GM12878 (cell line): ENCODE results near the gene MYBBP1A. TPM values are rescaled to one million over a fixed set of nuclear protein-coding genes. Genes with fewer than 3 reads are reported as not detected.

Experiments
- BHLHE40 ChIP-seq, 2 experiments: fragments of 450-650 bp in 1 of 2; IDR thresholded peaks; 2 replicates each; pipeline ENCODE4 v1.6.1; 2011 to 2017; ENCODE audit warnings: low read depth in 2 of 2, borderline replicate concordance in 1 of 2, improper control_type of control experiment in 1 of 2, low read length in 1 of 2, mild to moderate bottlenecking in 1 of 2
- DPF2 ChIP-seq: fragments of 450-650 bp; IDR thresholded peaks from 2 replicates; pipeline ENCODE4 v1.6.1; 2017; ENCODE audit warnings: mild to moderate bottlenecking
- EGR1 ChIP-seq, 2 experiments: IDR thresholded peaks; 1 replicate in 1 of 2; 2 replicates in 1 of 2; pipeline ENCODE4 v1.6.1; 2011 to 2012; ENCODE audit warnings: low read depth in 2 of 2, low read length in 2 of 2, borderline replicate concordance in 1 of 2, mild to moderate bottlenecking in 1 of 2, moderate library complexity in 1 of 2
- FOXM1 ChIP-seq: IDR thresholded peaks from 2 replicates; pipeline ENCODE4 v1.6.1; 2012; ENCODE audit warnings: low read depth, mild to moderate bottlenecking, inconsistent platforms, low read length, moderate library complexity
- GATAD2B ChIP-seq: fragments of 450-650 bp; conservative IDR thresholded peaks from 2 replicates; pipeline ENCODE4 v1.6.1; 2017; ENCODE audit warnings: low read depth, mild to moderate bottlenecking, moderate library complexity
- JUNB ChIP-seq: IDR thresholded peaks from 2 replicates; pipeline ENCODE4 v1.6.1; 2016; ENCODE audit warnings: antibody characterized with exemption, mild to moderate bottlenecking
- MEF2B ChIP-seq: fragments of 450-650 bp; IDR thresholded peaks from 2 replicates; pipeline ENCODE4 v1.6.1; 2018; ENCODE audit warnings: mild to moderate bottlenecking, moderate library complexity; ENCODE audit not compliant: partially characterized antibody, poor library complexity, severe bottlenecking
- POLR2AphosphoS5 ChIP-seq: IDR thresholded peaks from 2 replicates; pipeline ENCODE4 v1.6.1; 2011; ENCODE audit warnings: mild to moderate bottlenecking, low read length, inconsistent platforms
- RAD51 ChIP-seq: fragments of 450-650 bp; IDR thresholded peaks from 2 replicates; pipeline ENCODE4 v1.6.1; 2016; ENCODE audit warnings: moderate library complexity, mild to moderate bottlenecking, inconsistent platforms
- RUNX3 ChIP-seq: IDR thresholded peaks from 2 replicates; pipeline ENCODE4 v1.6.1; 2012; ENCODE audit warnings: low read length, inconsistent platforms
- SRF ChIP-seq, 2 experiments: IDR thresholded peaks; 2 replicates each; pipeline ENCODE4 v1.6.1; 2011; ENCODE audit warnings: low read depth in 2 of 2, low read length in 2 of 2, mild to moderate bottlenecking in 1 of 2, moderate library complexity in 1 of 2
- WRNIP1 ChIP-seq: IDR thresholded peaks from 2 replicates; pipeline ENCODE4 v1.6.1; 2011; ENCODE audit warnings: low read depth, low read length, improper control_type of control experiment, borderline replicate concordance
- ZNF217 ChIP-seq: fragments of 450-650 bp; IDR thresholded peaks from 2 replicates; pipeline ENCODE4 v1.6.1; 2017; ENCODE audit warnings: antibody characterized with exemption, mild to moderate bottlenecking
- polyA plus RNA-seq, 11 experiments: library from polyadenylated mRNA; depleted of rRNA in 4 of 11; unstranded in 6 of 11; stranded (reverse) in 5 of 11; fragments of >200 nt; fragmentation: Nextera tagmentation in 4 of 11; fragmentation: Illumina TruSeq in 1 of 11; extraction: Ambion mirVana in 4 of 11; extraction: Trizol in 1 of 11; gene quantifications; 1 replicate in 1 of 11; 2 replicates in 10 of 11; pipeline versions ENCODE4 v1.2.1 to v1.2.3, GENCODE V29; 2011 to 2016; ENCODE audit warnings: inconsistent platforms in 2 of 11, missing spikeins in 2 of 11, low read depth in 1 of 11
- total RNA-seq, 4 experiments: library from RNA; depleted of rRNA in 3 of 4; stranded (reverse); fragments of >200 nt in 3 of 4; fragmentation: Illumina TruSeq in 1 of 4; extraction: Trizol in 1 of 4; gene quantifications; 2 replicates each; pipeline versions ENCODE4 v1.2.1 to v1.2.3, GENCODE V29; 2013 to 2021
- TF ChIP-seq, protein P1 (sequence below): IDR thresholded peaks from 2 replicates; pipeline ENCODE4 v1.6.1; 2012; ENCODE audit warnings: low read depth, low read length, improper control_type of control experiment
- TF ChIP-seq, protein P2 (sequence below): fragments of 450-650 bp; IDR thresholded peaks from 2 replicates; pipeline ENCODE4 v1.6.1; 2017; ENCODE audit warnings: low read depth, mild to moderate bottlenecking, moderate library complexity
- TF ChIP-seq, protein P3 (sequence below): fragments of 450-650 bp; conservative IDR thresholded peaks from 2 replicates; pipeline ENCODE4 v1.6.1; 2017; ENCODE audit warnings: mild to moderate bottlenecking, moderate library complexity
- TF ChIP-seq, protein P4 (sequence below): fragments of 150-350 bp; IDR thresholded peaks from 2 replicates; pipeline ENCODE4 v1.6.1; 2014; ENCODE audit warnings: mild to moderate bottlenecking, low read depth, low read length
- TF ChIP-seq, protein P5 (sequence below): fragments of 450-650 bp; IDR thresholded peaks from 2 replicates; pipeline ENCODE4 v1.6.1; 2016; ENCODE audit warnings: mild to moderate bottlenecking, moderate library complexity, borderline replicate concordance

The MYBBP1A gene
- total and polyA plus RNA-seq, 10 of the 15 experiments (the other 5 are each of a cell fraction or from before 2014, with no cell fraction given) = 2.5 to 121 (median 71.6) TPM

- TF ChIP-seq EGR1 (IDR thresholded peaks at IDR 0.05; ENCODE audit: borderline replicate concordance in 1 of 2, low read depth in 2 of 2, low read length in 2 of 2) = no peak
- no peak for TF ChIP-seq WRNIP1
- TF ChIP-seq MEF2B = peak; percentile 35
- TF ChIP-seq FOXM1 = no peak
- TF ChIP-seq BHLHE40 (IDR thresholded peaks at IDR 0.05; ENCODE audit: borderline replicate concordance in 1 of 2, low read depth in 2 of 2, low read length in 1 of 2) = peak; percentile 54 to 80; a peak in 3 of 4 replicates
- TF ChIP-seq RUNX3 = no peak
- TF ChIP-seq, protein P1, sequence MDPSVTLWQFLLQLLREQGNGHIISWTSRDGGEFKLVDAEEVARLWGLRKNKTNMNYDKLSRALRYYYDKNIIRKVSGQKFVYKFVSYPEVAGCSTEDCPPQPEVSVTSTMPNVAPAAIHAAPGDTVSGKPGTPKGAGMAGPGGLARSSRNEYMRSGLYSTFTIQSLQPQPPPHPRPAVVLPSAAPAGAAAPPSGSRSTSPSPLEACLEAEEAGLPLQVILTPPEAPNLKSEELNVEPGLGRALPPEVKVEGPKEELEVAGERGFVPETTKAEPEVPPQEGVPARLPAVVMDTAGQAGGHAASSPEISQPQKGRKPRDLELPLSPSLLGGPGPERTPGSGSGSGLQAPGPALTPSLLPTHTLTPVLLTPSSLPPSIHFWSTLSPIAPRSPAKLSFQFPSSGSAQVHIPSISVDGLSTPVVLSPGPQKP = peak; percentile 75
- peak; percentile 46; the same call in 1 of the 2 replicates for TF ChIP-seq GATAD2B
- peak; percentile 96 for TF ChIP-seq POLR2AphosphoS5
- 0 out of 2 replicates have a peak, but pooled peaks have one; percentile 40 for TF ChIP-seq DPF2
- TF ChIP-seq ZNF217 = no peak
- TF ChIP-seq, protein P2, sequence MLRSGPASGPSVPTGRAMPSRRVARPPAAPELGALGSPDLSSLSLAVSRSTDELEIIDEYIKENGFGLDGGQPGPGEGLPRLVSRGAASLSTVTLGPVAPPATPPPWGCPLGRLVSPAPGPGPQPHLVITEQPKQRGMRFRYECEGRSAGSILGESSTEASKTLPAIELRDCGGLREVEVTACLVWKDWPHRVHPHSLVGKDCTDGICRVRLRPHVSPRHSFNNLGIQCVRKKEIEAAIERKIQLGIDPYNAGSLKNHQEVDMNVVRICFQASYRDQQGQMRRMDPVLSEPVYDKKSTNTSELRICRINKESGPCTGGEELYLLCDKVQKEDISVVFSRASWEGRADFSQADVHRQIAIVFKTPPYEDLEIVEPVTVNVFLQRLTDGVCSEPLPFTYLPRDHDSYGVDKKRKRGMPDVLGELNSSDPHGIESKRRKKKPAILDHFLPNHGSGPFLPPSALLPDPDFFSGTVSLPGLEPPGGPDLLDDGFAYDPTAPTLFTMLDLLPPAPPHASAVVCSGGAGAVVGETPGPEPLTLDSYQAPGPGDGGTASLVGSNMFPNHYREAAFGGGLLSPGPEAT = 0 out of 2 replicates have a peak, but pooled peaks have one; percentile 27
- TF ChIP-seq, protein P3, sequence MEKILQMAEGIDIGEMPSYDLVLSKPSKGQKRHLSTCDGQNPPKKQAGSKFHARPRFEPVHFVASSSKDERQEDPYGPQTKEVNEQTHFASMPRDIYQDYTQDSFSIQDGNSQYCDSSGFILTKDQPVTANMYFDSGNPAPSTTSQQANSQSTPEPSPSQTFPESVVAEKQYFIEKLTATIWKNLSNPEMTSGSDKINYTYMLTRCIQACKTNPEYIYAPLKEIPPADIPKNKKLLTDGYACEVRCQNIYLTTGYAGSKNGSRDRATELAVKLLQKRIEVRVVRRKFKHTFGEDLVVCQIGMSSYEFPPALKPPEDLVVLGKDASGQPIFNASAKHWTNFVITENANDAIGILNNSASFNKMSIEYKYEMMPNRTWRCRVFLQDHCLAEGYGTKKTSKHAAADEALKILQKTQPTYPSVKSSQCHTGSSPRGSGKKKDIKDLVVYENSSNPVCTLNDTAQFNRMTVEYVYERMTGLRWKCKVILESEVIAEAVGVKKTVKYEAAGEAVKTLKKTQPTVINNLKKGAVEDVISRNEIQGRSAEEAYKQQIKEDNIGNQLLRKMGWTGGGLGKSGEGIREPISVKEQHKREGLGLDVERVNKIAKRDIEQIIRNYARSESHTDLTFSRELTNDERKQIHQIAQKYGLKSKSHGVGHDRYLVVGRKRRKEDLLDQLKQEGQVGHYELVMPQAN = peak; percentile 98
- TF ChIP-seq SRF (IDR thresholded peaks at IDR 0.05; ENCODE audit: low read depth in 2 of 2, low read length in 2 of 2) = no peak
- TF ChIP-seq, protein P4, sequence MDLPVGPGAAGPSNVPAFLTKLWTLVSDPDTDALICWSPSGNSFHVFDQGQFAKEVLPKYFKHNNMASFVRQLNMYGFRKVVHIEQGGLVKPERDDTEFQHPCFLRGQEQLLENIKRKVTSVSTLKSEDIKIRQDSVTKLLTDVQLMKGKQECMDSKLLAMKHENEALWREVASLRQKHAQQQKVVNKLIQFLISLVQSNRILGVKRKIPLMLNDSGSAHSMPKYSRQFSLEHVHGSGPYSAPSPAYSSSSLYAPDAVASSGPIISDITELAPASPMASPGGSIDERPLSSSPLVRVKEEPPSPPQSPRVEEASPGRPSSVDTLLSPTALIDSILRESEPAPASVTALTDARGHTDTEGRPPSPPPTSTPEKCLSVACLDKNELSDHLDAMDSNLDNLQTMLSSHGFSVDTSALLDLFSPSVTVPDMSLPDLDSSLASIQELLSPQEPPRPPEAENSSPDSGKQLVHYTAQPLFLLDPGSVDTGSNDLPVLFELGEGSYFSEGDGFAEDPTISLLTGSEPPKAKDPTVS = no peak
- TF ChIP-seq, protein P5, sequence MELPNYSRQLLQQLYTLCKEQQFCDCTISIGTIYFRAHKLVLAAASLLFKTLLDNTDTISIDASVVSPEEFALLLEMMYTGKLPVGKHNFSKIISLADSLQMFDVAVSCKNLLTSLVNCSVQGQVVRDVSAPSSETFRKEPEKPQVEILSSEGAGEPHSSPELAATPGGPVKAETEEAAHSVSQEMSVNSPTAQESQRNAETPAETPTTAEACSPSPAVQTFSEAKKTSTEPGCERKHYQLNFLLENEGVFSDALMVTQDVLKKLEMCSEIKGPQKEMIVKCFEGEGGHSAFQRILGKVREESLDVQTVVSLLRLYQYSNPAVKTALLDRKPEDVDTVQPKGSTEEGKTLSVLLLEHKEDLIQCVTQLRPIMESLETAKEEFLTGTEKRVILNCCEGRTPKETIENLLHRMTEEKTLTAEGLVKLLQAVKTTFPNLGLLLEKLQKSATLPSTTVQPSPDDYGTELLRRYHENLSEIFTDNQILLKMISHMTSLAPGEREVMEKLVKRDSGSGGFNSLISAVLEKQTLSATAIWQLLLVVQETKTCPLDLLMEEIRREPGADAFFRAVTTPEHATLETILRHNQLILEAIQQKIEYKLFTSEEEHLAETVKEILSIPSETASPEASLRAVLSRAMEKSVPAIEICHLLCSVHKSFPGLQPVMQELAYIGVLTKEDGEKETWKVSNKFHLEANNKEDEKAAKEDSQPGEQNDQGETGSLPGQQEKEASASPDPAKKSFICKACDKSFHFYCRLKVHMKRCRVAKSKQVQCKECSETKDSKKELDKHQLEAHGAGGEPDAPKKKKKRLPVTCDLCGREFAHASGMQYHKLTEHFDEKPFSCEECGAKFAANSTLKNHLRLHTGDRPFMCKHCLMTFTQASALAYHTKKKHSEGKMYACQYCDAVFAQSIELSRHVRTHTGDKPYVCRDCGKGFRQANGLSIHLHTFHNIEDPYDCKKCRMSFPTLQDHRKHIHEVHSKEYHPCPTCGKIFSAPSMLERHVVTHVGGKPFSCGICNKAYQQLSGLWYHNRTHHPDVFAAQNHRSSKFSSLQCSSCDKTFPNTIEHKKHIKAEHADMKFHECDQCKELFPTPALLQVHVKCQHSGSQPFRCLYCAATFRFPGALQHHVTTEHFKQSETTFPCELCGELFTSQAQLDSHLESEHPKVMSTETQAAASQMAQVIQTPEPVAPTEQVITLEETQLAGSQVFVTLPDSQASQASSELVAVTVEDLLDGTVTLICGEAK = peak; percentile 91
- TF ChIP-seq JUNB = no peak
- TF ChIP-seq RAD51 = peak; percentile 61
Observed at GRCh38 chr17:4554997-4555799, at the start of gene MYBBP1A (continued).
